ENCODE results near the gene KLHDC8A.

The KLHDC8A gene

GRCh38 chr1:205306929-205307566 is 49.7 kb downstream of the KLHDC8A start:
- no peak overlapping the region for H3K4me3 ChIP-seq (ENCODE audit: control insufficient read depth, low read depth, low read length)
- TF ChIP-seq, protein P1, sequence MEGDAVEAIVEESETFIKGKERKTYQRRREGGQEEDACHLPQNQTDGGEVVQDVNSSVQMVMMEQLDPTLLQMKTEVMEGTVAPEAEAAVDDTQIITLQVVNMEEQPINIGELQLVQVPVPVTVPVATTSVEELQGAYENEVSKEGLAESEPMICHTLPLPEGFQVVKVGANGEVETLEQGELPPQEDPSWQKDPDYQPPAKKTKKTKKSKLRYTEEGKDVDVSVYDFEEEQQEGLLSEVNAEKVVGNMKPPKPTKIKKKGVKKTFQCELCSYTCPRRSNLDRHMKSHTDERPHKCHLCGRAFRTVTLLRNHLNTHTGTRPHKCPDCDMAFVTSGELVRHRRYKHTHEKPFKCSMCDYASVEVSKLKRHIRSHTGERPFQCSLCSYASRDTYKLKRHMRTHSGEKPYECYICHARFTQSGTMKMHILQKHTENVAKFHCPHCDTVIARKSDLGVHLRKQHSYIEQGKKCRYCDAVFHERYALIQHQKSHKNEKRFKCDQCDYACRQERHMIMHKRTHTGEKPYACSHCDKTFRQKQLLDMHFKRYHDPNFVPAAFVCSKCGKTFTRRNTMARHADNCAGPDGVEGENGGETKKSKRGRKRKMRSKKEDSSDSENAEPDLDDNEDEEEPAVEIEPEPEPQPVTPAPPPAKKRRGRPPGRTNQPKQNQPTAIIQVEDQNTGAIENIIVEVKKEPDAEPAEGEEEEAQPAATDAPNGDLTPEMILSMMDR (IDR thresholded peaks at IDR 0.05; ENCODE audit: control insufficient read depth, insufficient read depth, low read depth, low read length, missing control alignments) = no peak
- DNase-seq (ENCODE audit: low read depth) = no peak

DNA sequence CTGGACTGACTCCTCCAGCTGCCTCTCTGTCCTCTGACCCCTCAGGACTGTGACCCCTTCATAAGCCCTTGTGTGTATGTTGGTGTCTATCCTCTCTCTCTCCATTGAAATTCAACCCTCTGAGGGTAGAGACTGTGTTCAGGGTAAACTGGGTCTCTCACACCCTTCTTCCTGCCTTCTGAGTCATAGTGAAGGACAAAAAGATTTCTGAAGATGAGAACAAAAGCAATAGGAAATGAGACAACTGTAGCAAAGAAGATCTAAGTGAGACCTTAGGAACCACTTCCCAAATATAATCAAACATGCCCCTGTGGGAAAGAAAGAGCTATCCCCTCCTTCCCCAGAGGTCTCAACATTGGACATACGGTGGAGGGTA is 52.0 kb downstream of the KLHDC8A start:
- H3K4me3 ChIP-seq (ENCODE audit: control insufficient read depth, low read depth, low read length) = no peak overlapping the region
- TF ChIP-seq, protein P1 (IDR thresholded peaks at IDR 0.05; ENCODE audit: control insufficient read depth, insufficient read depth, low read depth, low read length, missing control alignments) = no peak
- DNase-seq (ENCODE audit: low read depth) = no peak

- DNase-seq (ENCODE audit: low read depth) = no peak
- H3K4me3 ChIP-seq (ENCODE audit: control insufficient read depth, low read depth, low read length) = no peak overlapping the region
- TF ChIP-seq, protein P1 (IDR thresholded peaks at IDR 0.05; ENCODE audit: control insufficient read depth, insufficient read depth, low read depth, low read length, missing control alignments) = no peak
Observed at GRCh38 chr1:205304046-205304694, 52.6 kb downstream of the KLHDC8A start.

- no peak for DNase-seq (ENCODE audit: low read depth)
- TF ChIP-seq, protein P1 (IDR thresholded peaks at IDR 0.05; ENCODE audit: control insufficient read depth, insufficient read depth, low read depth, low read length, missing control alignments) = no peak
- H3K4me3 ChIP-seq (ENCODE audit: control insufficient read depth, low read depth, low read length) = no peak overlapping the region
Observed at GRCh38 chr1:205303247-205303888, 53.4 kb downstream of the KLHDC8A start.

- no peak overlapping the region for H3K4me3 ChIP-seq (ENCODE audit: control insufficient read depth, low read depth, low read length)
- no peak for DNase-seq (ENCODE audit: low read depth)
- TF ChIP-seq, protein P1 (IDR thresholded peaks at IDR 0.05; ENCODE audit: control insufficient read depth, insufficient read depth, low read depth, low read length, missing control alignments) = no peak
Observed at GRCh38 chr1:205301842-205302588, 54.7 kb downstream of the KLHDC8A start.

- TF ChIP-seq, protein P1 (IDR thresholded peaks at IDR 0.05; ENCODE audit: control insufficient read depth, insufficient read depth, low read depth, low read length, missing control alignments) = no peak
- no peak overlapping the region for H3K4me3 ChIP-seq (ENCODE audit: control insufficient read depth, low read depth, low read length)
- DNase-seq (ENCODE audit: low read depth) = peak; percentile 92
Observed at GRCh38 chr1:205301205-205301821, 55.4 kb downstream of the KLHDC8A start.
